ENCODE measurements around the gene RPRM.

DNA sequence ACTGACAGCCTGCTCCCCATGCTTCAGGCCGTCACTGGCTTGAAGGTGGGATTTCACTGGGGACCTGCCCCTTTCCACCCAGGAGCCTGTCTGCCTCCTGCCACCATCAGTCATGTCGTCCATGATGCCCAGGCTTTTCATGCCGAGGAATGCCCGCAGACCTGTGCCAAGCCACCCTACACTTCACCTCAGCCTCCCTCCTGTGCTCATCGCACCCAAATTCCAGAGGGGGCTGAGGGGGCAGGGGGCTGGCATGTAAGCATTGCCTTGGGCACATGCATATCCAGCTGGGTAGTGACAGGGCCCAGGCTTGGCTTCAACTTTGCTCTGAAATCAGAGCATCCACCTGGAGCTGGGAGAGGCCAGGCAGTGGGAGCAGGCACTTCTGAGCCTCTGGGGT, 20.9 kb upstream of the RPRM start:
- TF ChIP-seq, protein P1, sequence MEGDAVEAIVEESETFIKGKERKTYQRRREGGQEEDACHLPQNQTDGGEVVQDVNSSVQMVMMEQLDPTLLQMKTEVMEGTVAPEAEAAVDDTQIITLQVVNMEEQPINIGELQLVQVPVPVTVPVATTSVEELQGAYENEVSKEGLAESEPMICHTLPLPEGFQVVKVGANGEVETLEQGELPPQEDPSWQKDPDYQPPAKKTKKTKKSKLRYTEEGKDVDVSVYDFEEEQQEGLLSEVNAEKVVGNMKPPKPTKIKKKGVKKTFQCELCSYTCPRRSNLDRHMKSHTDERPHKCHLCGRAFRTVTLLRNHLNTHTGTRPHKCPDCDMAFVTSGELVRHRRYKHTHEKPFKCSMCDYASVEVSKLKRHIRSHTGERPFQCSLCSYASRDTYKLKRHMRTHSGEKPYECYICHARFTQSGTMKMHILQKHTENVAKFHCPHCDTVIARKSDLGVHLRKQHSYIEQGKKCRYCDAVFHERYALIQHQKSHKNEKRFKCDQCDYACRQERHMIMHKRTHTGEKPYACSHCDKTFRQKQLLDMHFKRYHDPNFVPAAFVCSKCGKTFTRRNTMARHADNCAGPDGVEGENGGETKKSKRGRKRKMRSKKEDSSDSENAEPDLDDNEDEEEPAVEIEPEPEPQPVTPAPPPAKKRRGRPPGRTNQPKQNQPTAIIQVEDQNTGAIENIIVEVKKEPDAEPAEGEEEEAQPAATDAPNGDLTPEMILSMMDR (IDR thresholded peaks at IDR 0.05; ENCODE audit: insufficient read depth, low read length, poor library complexity, severe bottlenecking) = no peak
- TF ChIP-seq EZH2phosphoT487 (conservative IDR thresholded peaks at IDR 0.05; ENCODE audit: low read length) = no peak
